ENCODE measurements around the gene FBLN2.

Gene FBLN2

GRCh38 chr3:13532085-13532484 lies 16.8 kb upstream of the FBLN2 start:
- no peak for DNase-seq (ENCODE audit: low read depth in 2 of 2)

GRCh38 chr3:13532631-13533030 lies 16.3 kb upstream of the FBLN2 start:
- DNase-seq (ENCODE audit: low read depth in 2 of 2), result no peak

- DNase-seq (ENCODE audit: low read depth in 2 of 2), result no peak
Observed at GRCh38 chr3:13533885-13534301, 15.0 kb upstream of the FBLN2 start.

- no peak for DNase-seq (ENCODE audit: low read depth in 2 of 2)
Observed at GRCh38 chr3:13535526-13535875, 13.4 kb upstream of the FBLN2 start.

GRCh38 chr3:13535905-13536304 lies 13.0 kb upstream of the FBLN2 start:
- no peak for DNase-seq (ENCODE audit: low read depth in 2 of 2)

- DNase-seq (ENCODE audit: low read depth in 2 of 2), result no peak
Observed at GRCh38 chr3:13536432-13536831, 12.5 kb upstream of the FBLN2 start.

GRCh38 chr3:13536832-13537231 lies 12.1 kb upstream of the FBLN2 start:
- no peak for DNase-seq (ENCODE audit: low read depth in 2 of 2)

GRCh38 chr3:13537244-13537908 lies 11.5 kb upstream of the FBLN2 start:
- DNase-seq (ENCODE audit: low read depth in 2 of 2), result no peak

- no peak for DNase-seq (ENCODE audit: low read depth in 2 of 2)
Observed at GRCh38 chr3:13537909-13538296, 11.0 kb upstream of the FBLN2 start.

GRCh38 chr3:13538520-13539291 lies 10.2 kb upstream of the FBLN2 start:
- DNase-seq (ENCODE audit: low read depth in 2 of 2), result no peak

GRCh38 chr3:13539292-13539638 lies 9.7 kb upstream of the FBLN2 start:
- no peak for DNase-seq (ENCODE audit: low read depth in 2 of 2)

- DNase-seq (ENCODE audit: low read depth in 2 of 2), result no peak
Observed at GRCh38 chr3:13539671-13540070, 9.3 kb upstream of the FBLN2 start.

- DNase-seq (ENCODE audit: low read depth in 2 of 2), result no peak
Observed at GRCh38 chr3:13540297-13540995, 8.5 kb upstream of the FBLN2 start.

- no peak for DNase-seq (ENCODE audit: low read depth in 2 of 2)
Observed at GRCh38 chr3:13541691-13542090, 7.2 kb upstream of the FBLN2 start.

- DNase-seq (ENCODE audit: low read depth in 2 of 2), result no peak
Observed at GRCh38 chr3:13542142-13542541, 6.8 kb upstream of the FBLN2 start.

- DNase-seq (ENCODE audit: low read depth in 2 of 2), result no peak
Observed at GRCh38 chr3:13543253-13543652, 5.7 kb upstream of the FBLN2 start.

- DNase-seq (ENCODE audit: low read depth in 2 of 2), result peak; percentile 13 to 44
Observed at GRCh38 chr3:13544293-13544831, 4.6 kb upstream of the FBLN2 start.

GRCh38 chr3:13544951-13545651 lies 3.8 kb upstream of the FBLN2 start:
- no peak for DNase-seq (ENCODE audit: low read depth in 2 of 2)

- DNase-seq (ENCODE audit: low read depth in 2 of 2), result no peak
Observed at GRCh38 chr3:13545952-13546454, 2.9 kb upstream of the FBLN2 start.

- DNase-seq (ENCODE audit: low read depth in 2 of 2), result no peak
Observed at GRCh38 chr3:13546667-13547171, 2.2 kb upstream of the FBLN2 start.

GRCh38 chr3:13547591-13548371 lies 1.1 kb upstream of the FBLN2 start:
- no peak for DNase-seq (ENCODE audit: low read depth in 2 of 2)
